ENCODE measurements around the gene FBXO4. TPM values are rescaled to one million over a fixed set of nuclear protein-coding genes. Genes with fewer than 3 reads are reported as not detected.

Gene FBXO4
- total and polyA plus RNA-seq, 2 donors (not counting 1 experiment from before 2014, with no cell fraction given): 7.6 to 17.9 TPM

GRCh38 chr5:41978676-41979075 is 53.6 kb downstream of the FBXO4 start:
- Histone ChIP-seq H4K20me1 (ENCODE audit: control insufficient read depth, insufficient read depth, low read length, poor library complexity, severe bottlenecking) (no peaks in the 10 kb centered on the region), H2AFZ (ENCODE audit: insufficient read depth, low read depth, low read length, poor library complexity, severe bottlenecking) (no peak overlapping the region), H3K36me3 (replicated peaks in 1 of 2; ENCODE audit: control extremely low read depth in 1 of 2, control insufficient read depth in 1 of 2, extremely low read depth in 1 of 2, insufficient read depth in 2 of 2, low read length in 1 of 2) (no peaks in the 10 kb centered on the region), H3K9ac (ENCODE audit: low read length) (no peak overlapping the region), H3K27me3 (replicated peaks in 1 of 4; ENCODE audit: control extremely low read depth in 1 of 4, control insufficient read depth in 3 of 4, insufficient read depth in 4 of 4, low read length in 3 of 4) (no peaks in the 10 kb centered on the region), H3K4me3 (ENCODE audit: control extremely low read depth in 1 of 5, extremely low read depth in 1 of 5, insufficient read depth in 1 of 5, low read depth in 2 of 5, low read length in 4 of 5) (no peak overlapping the region), H3K4me2 (replicated peaks; ENCODE audit: low read depth, low read length, poor library complexity, severe bottlenecking) (no peak overlapping the region), H3K4me1 (ENCODE audit: control insufficient read depth in 2 of 2, insufficient read depth in 2 of 2, low read length in 2 of 2) (no peaks in the 10 kb centered on the region), H3K27ac (ENCODE audit: low read length in 2 of 2) (no peak overlapping the region), H3K79me2 (ENCODE audit: control insufficient read depth, insufficient read depth, low read length) (no peaks in the 10 kb centered on the region), H3K9me3 (ENCODE audit: control extremely low read depth in 1 of 3, control insufficient read depth in 2 of 3, insufficient read depth in 1 of 3, low read length in 2 of 3) (peaks cover 0 to 3% (median 0%) of the 10 kb centered on the region in 3 donors)
- no peaks in the 10 kb centered on the region for H3K4me1 Mint-ChIP-seq
- WGBS (ENCODE audit: insufficient coverage): 80% methylated on average over 1 of the region's 1 CpG
- ChIA-PET POLR2A (no interaction called here), CTCF (no interaction called here)
- no peak overlapping the region for H3K4me3 Mint-ChIP-seq
- H3K9me3 Mint-ChIP-seq (ENCODE audit: insufficient read depth): no peaks in the 10 kb centered on the region
- H3K27me3 Mint-ChIP-seq: no peaks in the 10 kb centered on the region
- ATAC-seq (ENCODE audit: low read depth): no peak
- no peak overlapping the region for H3K27ac Mint-ChIP-seq
- DNase-seq: no peak
- no peak for TF ChIP-seq CTCF (IDR thresholded peaks at IDR 0.05)
- no peak for TF ChIP-seq EZH2 (IDR thresholded peaks at IDR 0.05; ENCODE audit: borderline replicate concordance, insufficient read depth, low read depth, low read length, poor library complexity, severe bottlenecking)
- intact Hi-C loops (cut with micrococcal nuclease): no loop called here

- Mint-ChIP-seq H3K9me3 (ENCODE audit: insufficient read depth) (no peaks in the 10 kb centered on the region), H3K4me3 (no peak overlapping the region), H3K4me1 (no peaks in the 10 kb centered on the region), H3K27ac (no peak overlapping the region), H3K27me3 (peaks cover 5% of the 10 kb centered on the region)
- Histone ChIP-seq H3K4me2 (replicated peaks; ENCODE audit: low read depth, low read length, poor library complexity, severe bottlenecking) (no peak overlapping the region), H3K36me3 (replicated peaks in 1 of 2; ENCODE audit: control extremely low read depth in 1 of 2, control insufficient read depth in 1 of 2, extremely low read depth in 1 of 2, insufficient read depth in 2 of 2, low read length in 1 of 2) (no peaks in the 10 kb centered on the region), H3K27me3 (replicated peaks in 1 of 4; ENCODE audit: control extremely low read depth in 1 of 4, control insufficient read depth in 3 of 4, insufficient read depth in 4 of 4, low read length in 3 of 4) (no peaks in the 10 kb centered on the region), H3K27ac (ENCODE audit: low read length in 2 of 2) (no peak overlapping the region), H3K79me2 (ENCODE audit: control insufficient read depth, insufficient read depth, low read length) (no peaks in the 10 kb centered on the region), H3K9ac (ENCODE audit: low read length) (no peak overlapping the region), H4K20me1 (ENCODE audit: control insufficient read depth, insufficient read depth, low read length, poor library complexity, severe bottlenecking) (no peaks in the 10 kb centered on the region), H3K9me3 (ENCODE audit: control extremely low read depth in 1 of 3, control insufficient read depth in 2 of 3, insufficient read depth in 1 of 3, low read length in 2 of 3) (peaks cover 0 to 3% (median 0%) of the 10 kb centered on the region in 3 donors), H2AFZ (ENCODE audit: insufficient read depth, low read depth, low read length, poor library complexity, severe bottlenecking) (no peak overlapping the region), H3K4me1 (ENCODE audit: control insufficient read depth in 2 of 2, insufficient read depth in 2 of 2, low read length in 2 of 2) (no peaks in the 10 kb centered on the region), H3K4me3 (ENCODE audit: control extremely low read depth in 1 of 5, extremely low read depth in 1 of 5, insufficient read depth in 1 of 5, low read depth in 2 of 5, low read length in 4 of 5) (no peak overlapping the region)
- POLR2A ChIA-PET: no interaction called here
- no peak for TF ChIP-seq EZH2 (IDR thresholded peaks at IDR 0.05; ENCODE audit: borderline replicate concordance, insufficient read depth, low read depth, low read length, poor library complexity, severe bottlenecking)
- TF ChIP-seq CTCF (IDR thresholded peaks at IDR 0.05): no peak
- no peak for DNase-seq
- CTCF ChIA-PET: no interaction called here
- no CpG with 5 or more reads among the region's 2 CpGs for WGBS (ENCODE audit: insufficient coverage)
- ATAC-seq (ENCODE audit: low read depth): no peak
- intact Hi-C loops (cut with micrococcal nuclease): no loop called here
These were observed 55.3 kb downstream of the FBXO4 start for GRCh38 chr5:41980396-41980795.
